K562 (cell line): Measurements from ENCODE around the gene HIVEP1. TPM values are rescaled to one million over a fixed set of nuclear protein-coding genes. Genes with fewer than 3 reads are reported as not detected.
A peak's percentile ranks its signal among the peaks of the same experiment; 100 is the strongest.

Source experiments
- BRD9 ChIP-seq: fragments of 450-650 bp; IDR thresholded peaks from 2 replicates; pipeline ENCODE4 v1.6.1; 2018; ENCODE audit warnings: low read depth; ENCODE audit not compliant: partially characterized antibody
- CBX3 ChIP-seq, 2 experiments: IDR thresholded peaks; 1 replicate in 1 of 2; 2 replicates in 1 of 2; pipeline ENCODE4 v1.6.1; 2012; ENCODE audit warnings: inconsistent platforms in 2 of 2, low read length in 2 of 2, borderline replicate concordance in 1 of 2, control low read depth in 1 of 2
- DACH1 ChIP-seq: fragments of 450-650 bp; IDR thresholded peaks from 2 replicates; pipeline ENCODE4 v1.6.1; 2018; ENCODE audit not compliant: partially characterized antibody
- IRF9 ChIP-seq: fragments of 450-650 bp; IDR thresholded peaks from 2 replicates; pipeline ENCODE4 v1.6.1; 2016; ENCODE audit warnings: missing biosample characterization, missing genetic modification characterization
- NR2C1 ChIP-seq, 2 experiments: fragments of 450-650 bp; IDR thresholded peaks; 2 replicates each; pipeline ENCODE4 v1.6.1; 2017; ENCODE audit warnings: mild to moderate bottlenecking in 2 of 2, antibody characterized with exemption in 1 of 2, inconsistent platforms in 1 of 2, missing compliant biosample characterization in 1 of 2, missing genetic modification characterization in 1 of 2
- ZNF124 ChIP-seq: sonication (generic); formaldehyde crosslinking; IDR thresholded peaks from 2 replicates; pipeline ENCODE4 v1.8.1; 2022; ENCODE audit warnings: missing genetic modification reagents
- ZNF280A ChIP-seq: fragments of 450-650 bp; IDR thresholded peaks from 2 replicates; pipeline ENCODE4 v1.6.1; 2018; ENCODE audit warnings: mild to moderate bottlenecking, low read depth; ENCODE audit not compliant: partially characterized antibody
- polyA plus RNA-seq, 8 experiments: library from polyadenylated mRNA; depleted of rRNA in 4 of 8; stranded (reverse) in 5 of 8; unstranded in 3 of 8; fragments of >200 nt; fragmentation: Nextera tagmentation in 2 of 8; fragmentation: Illumina TruSeq in 1 of 8; extraction: Ambion mirVana in 2 of 8; extraction: Trizol in 1 of 8; gene quantifications; 2 replicates each; pipeline versions ENCODE4 v1.2.1 to v1.2.3, GENCODE V29; 2011 to 2014; ENCODE audit warnings: inconsistent platforms in 1 of 8, missing spikeins in 1 of 8
- total RNA-seq, 7 experiments: library from RNA; depleted of rRNA in 6 of 7; stranded (reverse); fragments of >200 nt in 6 of 7; fragmentation: Illumina TruSeq in 2 of 7; extraction: Trizol in 2 of 7; gene quantifications; 2 replicates each; pipeline versions ENCODE4 v1.2.1 to v1.2.3, GENCODE V29; 2011 to 2021; ENCODE audit warnings: low replicate concordance in 1 of 7
- TF ChIP-seq, protein P1 (sequence below): fragments of 250-450 bp; sonication (Bioruptor Pico); IDR thresholded peaks from 2 replicates; pipeline ENCODE4 v1.8.0; 2022; ENCODE audit warnings: inconsistent platforms

The HIVEP1 gene
- total and polyA plus RNA-seq, 9 of the 15 experiments (the other 6 are each of a cell fraction or from before 2014, with no cell fraction given) = 6.0 to 33.3 (median 21.7) TPM

DNA sequence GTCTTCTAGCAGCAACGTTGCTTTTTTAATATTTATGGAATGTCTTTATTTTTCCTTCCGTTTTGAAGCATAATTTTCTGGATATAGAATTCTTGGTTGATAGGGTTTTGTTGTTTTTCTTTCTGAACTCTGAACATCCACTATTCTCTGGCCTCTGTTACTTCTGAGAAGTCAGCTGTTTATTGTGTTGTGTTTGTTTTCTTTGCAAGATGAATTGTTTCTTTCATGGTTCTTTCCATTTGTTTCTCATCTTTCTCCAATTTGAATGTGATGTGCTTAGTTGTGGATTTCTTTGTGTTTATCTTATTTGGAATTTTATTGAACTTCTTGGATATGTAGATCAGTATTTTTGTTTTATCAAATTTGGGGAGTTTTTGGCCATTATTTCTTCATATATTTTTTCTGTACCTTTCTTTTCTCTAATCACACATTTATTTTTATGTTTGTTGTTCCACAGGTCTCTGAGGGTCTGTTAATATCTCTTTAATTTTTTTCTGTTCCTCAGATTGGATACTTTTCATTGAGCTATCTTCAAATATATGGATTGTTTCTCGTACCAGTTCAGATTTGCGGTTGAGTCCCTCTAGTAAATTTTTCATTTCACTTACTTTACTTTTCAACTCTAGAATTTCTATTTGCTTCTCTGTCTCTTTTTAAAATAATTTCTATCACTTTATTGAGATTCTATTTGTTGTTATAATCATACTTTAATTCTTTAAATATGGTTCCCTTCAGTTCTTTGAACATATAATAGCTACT, 18.0 kb downstream of the HIVEP1 start (continued):
- TF ChIP-seq IRF9 (tag) = no peak
- peak in 1 of 2 experiments; percentile 60; a peak in 1 of 3 replicates for TF ChIP-seq CBX3 (IDR thresholded peaks at IDR 0.05; ENCODE audit: borderline replicate concordance in 1 of 2, low read length in 2 of 2)
- TF ChIP-seq NR2C1 (IDR thresholded peaks at IDR 0.05) = peak; percentile 26; the same call in 1 of the 2 replicates
- no peak for TF ChIP-seq NR2C1 (tag; IDR thresholded peaks at IDR 0.05)
- TF ChIP-seq, protein P1, sequence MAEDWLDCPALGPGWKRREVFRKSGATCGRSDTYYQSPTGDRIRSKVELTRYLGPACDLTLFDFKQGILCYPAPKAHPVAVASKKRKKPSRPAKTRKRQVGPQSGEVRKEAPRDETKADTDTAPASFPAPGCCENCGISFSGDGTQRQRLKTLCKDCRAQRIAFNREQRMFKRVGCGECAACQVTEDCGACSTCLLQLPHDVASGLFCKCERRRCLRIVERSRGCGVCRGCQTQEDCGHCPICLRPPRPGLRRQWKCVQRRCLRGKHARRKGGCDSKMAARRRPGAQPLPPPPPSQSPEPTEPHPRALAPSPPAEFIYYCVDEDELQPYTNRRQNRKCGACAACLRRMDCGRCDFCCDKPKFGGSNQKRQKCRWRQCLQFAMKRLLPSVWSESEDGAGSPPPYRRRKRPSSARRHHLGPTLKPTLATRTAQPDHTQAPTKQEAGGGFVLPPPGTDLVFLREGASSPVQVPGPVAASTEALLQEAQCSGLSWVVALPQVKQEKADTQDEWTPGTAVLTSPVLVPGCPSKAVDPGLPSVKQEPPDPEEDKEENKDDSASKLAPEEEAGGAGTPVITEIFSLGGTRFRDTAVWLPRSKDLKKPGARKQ = 0 out of 2 replicates have a peak, but pooled peaks have one; percentile 19
- TF ChIP-seq ZNF124 = no peak
- TF ChIP-seq DACH1 = peak; percentile 9
- peak; percentile 48 for TF ChIP-seq BRD9
- TF ChIP-seq ZNF280A = peak; percentile 76
